Bronchial epithelial cell (primary cell): Measurements from ENCODE around the gene TBL1X. TPM values are rescaled to one million over a fixed set of nuclear protein-coding genes. Genes with fewer than 3 reads are reported as not detected.

ENCODE experiments used
- DNase-seq: peaks from one replicate; pipeline ENCODE4 v3.0.0-alpha.2; 2010; ENCODE audit warnings: low read depth
- FAIRE-seq: peaks from 2 replicates; lab custom pipeline; 2011; peaks lifted over from hg19 to GRCh38; lab: Jason Lieb, UNC
- H3K27me3 ChIP-seq: 2 replicates; pipeline ENCODE4 v1.5.1; 2011; ENCODE audit warnings: low read length; ENCODE audit not compliant: control insufficient read depth, insufficient read depth
- H3K36me3 ChIP-seq: 2 replicates; pipeline ENCODE4 v1.5.1; 2011; ENCODE audit warnings: low read length; ENCODE audit not compliant: control insufficient read depth, insufficient read depth
- H3K4me3 ChIP-seq: 2 replicates; pipeline ENCODE4 v1.5.1; 2011; ENCODE audit warnings: mild to moderate bottlenecking, low read depth, low read length, control low read depth
- total RNA-seq: library from RNA; depleted of rRNA; stranded (reverse); fragments of >200 nt; gene quantifications from 2 replicates; pipeline ENCODE4 v1.2.1, GENCODE V29; 2014
- TF ChIP-seq, protein P1 (sequence below): IDR thresholded peaks from 2 replicates; pipeline ENCODE4 v1.5.1; 2011; ENCODE audit warnings: mild to moderate bottlenecking, moderate library complexity, low read length, control low read depth, inconsistent platforms; ENCODE audit not compliant: insufficient read depth, severe bottlenecking

TBL1X gene
- total RNA-seq, 1 donor from 2014 or later: 14.2 TPM

DNA sequence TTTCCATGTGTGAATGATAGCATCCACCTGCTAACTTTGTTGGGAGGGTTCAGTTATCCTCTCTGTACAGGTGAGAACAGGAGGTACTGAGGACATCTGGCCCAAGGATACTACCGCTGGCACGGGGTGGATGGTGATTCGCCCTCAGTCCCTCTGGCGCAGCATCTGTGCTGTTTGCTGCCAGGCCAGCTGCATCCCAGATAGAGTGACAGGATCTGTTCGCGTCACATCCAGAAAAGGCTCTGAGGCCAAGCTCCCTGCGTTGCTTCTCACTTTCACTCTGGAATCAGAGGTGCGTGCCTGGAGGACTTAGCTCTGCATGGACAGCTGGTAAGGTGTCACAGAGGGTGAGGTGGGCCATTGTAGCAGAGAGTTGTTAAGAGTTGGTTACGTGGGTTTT lies 95.4 kb downstream of the TBL1X start:
- TF ChIP-seq, protein P1, sequence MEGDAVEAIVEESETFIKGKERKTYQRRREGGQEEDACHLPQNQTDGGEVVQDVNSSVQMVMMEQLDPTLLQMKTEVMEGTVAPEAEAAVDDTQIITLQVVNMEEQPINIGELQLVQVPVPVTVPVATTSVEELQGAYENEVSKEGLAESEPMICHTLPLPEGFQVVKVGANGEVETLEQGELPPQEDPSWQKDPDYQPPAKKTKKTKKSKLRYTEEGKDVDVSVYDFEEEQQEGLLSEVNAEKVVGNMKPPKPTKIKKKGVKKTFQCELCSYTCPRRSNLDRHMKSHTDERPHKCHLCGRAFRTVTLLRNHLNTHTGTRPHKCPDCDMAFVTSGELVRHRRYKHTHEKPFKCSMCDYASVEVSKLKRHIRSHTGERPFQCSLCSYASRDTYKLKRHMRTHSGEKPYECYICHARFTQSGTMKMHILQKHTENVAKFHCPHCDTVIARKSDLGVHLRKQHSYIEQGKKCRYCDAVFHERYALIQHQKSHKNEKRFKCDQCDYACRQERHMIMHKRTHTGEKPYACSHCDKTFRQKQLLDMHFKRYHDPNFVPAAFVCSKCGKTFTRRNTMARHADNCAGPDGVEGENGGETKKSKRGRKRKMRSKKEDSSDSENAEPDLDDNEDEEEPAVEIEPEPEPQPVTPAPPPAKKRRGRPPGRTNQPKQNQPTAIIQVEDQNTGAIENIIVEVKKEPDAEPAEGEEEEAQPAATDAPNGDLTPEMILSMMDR: no peak
- Histone ChIP-seq H3K36me3 (no peaks in the 10 kb centered on the region), H3K4me3 (no peak overlapping the region), H3K27me3 (no peaks in the 10 kb centered on the region)
- DNase-seq: no peak
- FAIRE-seq: no peak

DNA sequence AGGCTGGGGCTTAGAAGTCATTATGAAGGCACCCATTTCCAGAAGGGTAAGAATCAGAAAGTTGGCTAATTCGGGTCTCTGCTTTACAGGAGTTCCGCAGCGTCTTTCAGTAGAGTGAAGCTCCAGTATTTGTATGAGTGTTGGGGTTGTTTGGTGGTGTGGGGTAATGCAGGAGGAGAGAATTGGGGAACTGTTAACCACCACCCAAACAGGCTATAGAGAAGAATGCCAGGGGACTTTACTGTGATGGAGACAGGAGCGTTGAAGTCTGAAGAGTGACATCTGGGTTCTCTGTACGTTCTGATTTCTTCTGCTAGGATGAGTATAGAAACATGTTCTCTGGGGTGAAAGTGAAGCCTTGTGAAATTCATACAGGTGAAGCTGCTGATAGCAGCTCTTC lies 96.3 kb downstream of the TBL1X start:
- TF ChIP-seq, protein P1: no peak
- Histone ChIP-seq H3K4me3 (no peak overlapping the region), H3K36me3 (no peaks in the 10 kb centered on the region), H3K27me3 (no peaks in the 10 kb centered on the region)
- DNase-seq (no peak), FAIRE-seq (no peak)

DNA sequence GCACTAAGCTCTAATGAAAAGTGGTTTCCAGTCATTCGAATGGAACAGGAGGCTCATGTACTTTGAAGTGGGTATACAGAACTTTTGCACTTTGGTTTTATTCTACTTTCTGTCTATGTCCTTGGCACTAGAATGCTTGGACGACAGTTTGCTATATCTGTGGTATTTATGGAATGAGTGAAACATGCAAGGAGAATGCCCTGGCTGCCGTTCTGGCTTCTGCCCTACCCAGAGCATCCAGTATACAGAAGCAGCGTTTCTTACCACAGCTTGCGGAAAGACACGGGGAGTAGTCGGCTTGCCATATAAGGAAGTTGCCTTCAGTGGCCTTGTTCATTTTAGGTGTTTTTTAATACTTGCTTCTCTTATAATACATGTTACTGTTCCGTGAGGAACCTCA lies 98.0 kb downstream of the TBL1X start:
- FAIRE-seq (no peak), DNase-seq (peak; percentile 26)
- TF ChIP-seq, protein P1: no peak
- H3K4me3 ChIP-seq: no peak overlapping the region
- peaks cover 1% of the 10 kb centered on the region for H3K36me3 ChIP-seq
- no peaks in the 10 kb centered on the region for H3K27me3 ChIP-seq

DNA sequence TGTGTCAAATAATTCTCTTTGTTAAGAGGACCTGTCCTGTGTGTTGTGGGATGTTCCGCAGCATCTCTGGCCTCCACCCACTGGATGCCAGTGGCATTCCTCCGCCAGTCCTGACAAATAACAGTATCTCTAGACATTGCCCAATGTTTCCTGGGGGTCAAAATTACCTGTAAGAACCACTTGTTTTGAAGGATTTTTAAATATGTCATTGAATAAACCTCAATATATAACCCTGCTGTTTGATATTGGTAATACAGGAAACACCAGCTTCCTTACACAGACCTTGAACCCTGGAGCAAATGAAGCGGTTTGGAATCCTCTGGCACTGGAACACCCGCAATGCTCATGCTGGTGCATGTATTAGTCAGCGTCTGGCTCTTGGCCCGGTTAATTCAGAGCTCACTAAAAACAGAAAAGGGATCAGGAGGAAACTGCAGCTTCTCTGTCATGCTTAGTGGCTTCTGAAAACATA lies 101.3 kb downstream of the TBL1X start:
- Histone ChIP-seq H3K27me3 (no peaks in the 10 kb centered on the region), H3K4me3 (no peak overlapping the region), H3K36me3 (peaks cover 1% of the 10 kb centered on the region)
- TF ChIP-seq, protein P1: no peak
- FAIRE-seq: peak; percentile 77
- peak; percentile 70 for DNase-seq

DNA sequence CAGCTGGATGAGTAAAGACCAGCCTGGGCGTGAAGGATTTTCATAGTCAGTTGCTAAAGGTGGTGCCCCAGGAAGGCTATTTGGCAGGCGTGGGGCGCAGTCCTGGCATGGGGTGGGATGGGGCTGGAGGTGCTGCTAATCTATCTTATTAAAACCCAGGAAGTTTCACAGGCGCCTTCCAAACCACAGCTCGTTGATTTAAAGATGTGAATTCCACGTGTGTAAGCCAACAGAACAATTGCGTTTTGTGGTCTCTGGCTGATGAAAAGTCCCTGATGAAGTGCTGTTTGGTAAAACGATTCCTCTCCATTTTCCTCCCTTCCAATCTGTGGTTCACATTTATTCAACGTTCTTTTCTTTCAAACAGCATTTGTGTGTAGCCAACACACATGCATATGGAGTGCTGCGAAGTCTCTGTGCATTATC lies 105.0 kb downstream of the TBL1X start:
- FAIRE-seq (no peak), DNase-seq (no peak)
- Histone ChIP-seq H3K36me3 (peaks cover 1% of the 10 kb centered on the region), H3K4me3 (no peak overlapping the region), H3K27me3 (no peaks in the 10 kb centered on the region)
- TF ChIP-seq, protein P1: no peak
